Mesendoderm (in vitro differentiated cells): ENCODE results near the gene SPATA33.

Experiments used
- DNase-seq: peaks from one replicate; pipeline ENCODE4 v3.0.0; 2013
- H2AK5ac ChIP-seq: 2 replicates; pipeline ENCODE4 v1.6.1; 2013; ENCODE audit warnings: low read length, inconsistent platforms
- H2BK120ac ChIP-seq: 2 replicates; pipeline ENCODE4 v1.6.1; 2013; ENCODE audit warnings: low read depth, mild to moderate bottlenecking, low read length, moderate library complexity, mixed read lengths
- H2BK15ac ChIP-seq: replicated peaks from 2 replicates; pipeline ENCODE4 v1.6.1; 2013; ENCODE audit warnings: low read depth, mild to moderate bottlenecking, moderate library complexity
- H2BK5ac ChIP-seq: 2 replicates; pipeline ENCODE4 v1.6.1; 2013; ENCODE audit warnings: low read length, inconsistent platforms
- H3K18ac ChIP-seq: 2 replicates; pipeline ENCODE4 v1.6.1; 2013; ENCODE audit warnings: mild to moderate bottlenecking, low read length, mixed read lengths
- H3K23ac ChIP-seq: one replicate; pipeline ENCODE4 v1.6.1; 2013; ENCODE audit warnings: low read length
- H3K27ac ChIP-seq: 2 replicates; pipeline ENCODE4 v1.5.1; 2013; ENCODE audit warnings: low read depth, mild to moderate bottlenecking, inconsistent platforms, low read length, moderate library complexity
- H3K27me3 ChIP-seq: 2 replicates; pipeline ENCODE4 v1.6.1; 2013; ENCODE audit warnings: low read length, control low read depth, mild to moderate bottlenecking, inconsistent platforms; ENCODE audit not compliant: insufficient read depth, poor library complexity
- H3K36me3 ChIP-seq: 2 replicates; pipeline ENCODE4 v1.6.1; 2013; ENCODE audit warnings: low read length, inconsistent platforms; ENCODE audit not compliant: control insufficient read depth, insufficient read depth
- H3K4ac ChIP-seq: one replicate; pipeline ENCODE4 v1.6.1; 2013; ENCODE audit warnings: low read depth, mild to moderate bottlenecking, low read length, moderate library complexity
- H3K4me1 ChIP-seq: 2 replicates; pipeline ENCODE4 v1.6.1; 2013; ENCODE audit warnings: low read depth, low read length, inconsistent platforms; ENCODE audit not compliant: control insufficient read depth
- H3K4me2 ChIP-seq: 2 replicates; pipeline ENCODE4 v1.6.1; 2013; ENCODE audit warnings: low read length
- H3K4me3 ChIP-seq: 2 replicates; pipeline ENCODE4 v1.5.1; 2013; ENCODE audit warnings: mild to moderate bottlenecking, low read length
- H3K56ac ChIP-seq: one replicate; pipeline ENCODE4 v1.6.1; 2013; ENCODE audit warnings: low read length
- H3K79me1 ChIP-seq: 2 replicates; pipeline ENCODE4 v1.6.1; 2013; ENCODE audit warnings: low read length, inconsistent platforms
- H3K79me2 ChIP-seq: 2 replicates; pipeline ENCODE4 v1.6.1; 2013; ENCODE audit warnings: mild to moderate bottlenecking, low read length; ENCODE audit not compliant: control insufficient read depth, insufficient read depth
- H3K9ac ChIP-seq: 2 replicates; pipeline ENCODE4 v1.6.1; 2013; ENCODE audit warnings: low read length, inconsistent platforms
- H4K5ac ChIP-seq: one replicate; pipeline ENCODE4 v1.6.1; 2013; ENCODE audit warnings: low read length
- H4K8ac ChIP-seq: one replicate; pipeline ENCODE4 v1.6.1; 2013; ENCODE audit warnings: low read depth, mild to moderate bottlenecking, control low read depth, low read length, moderate library complexity
- WGBS: extraction: QIAGEN DNeasy Blood & Tissue Kit; methylation state at CpG from one replicate; pipeline ENCODE4 v1.1.7; 2013; ENCODE audit warnings: low lambda C conversion rate, missing lambda C conversion rate; ENCODE audit not compliant: insufficient coverage; ENCODE audit errors: extremely low coverage; 5-methylcytosine and 5-hydroxymethylcytosine counted together

Gene SPATA33

DNA sequence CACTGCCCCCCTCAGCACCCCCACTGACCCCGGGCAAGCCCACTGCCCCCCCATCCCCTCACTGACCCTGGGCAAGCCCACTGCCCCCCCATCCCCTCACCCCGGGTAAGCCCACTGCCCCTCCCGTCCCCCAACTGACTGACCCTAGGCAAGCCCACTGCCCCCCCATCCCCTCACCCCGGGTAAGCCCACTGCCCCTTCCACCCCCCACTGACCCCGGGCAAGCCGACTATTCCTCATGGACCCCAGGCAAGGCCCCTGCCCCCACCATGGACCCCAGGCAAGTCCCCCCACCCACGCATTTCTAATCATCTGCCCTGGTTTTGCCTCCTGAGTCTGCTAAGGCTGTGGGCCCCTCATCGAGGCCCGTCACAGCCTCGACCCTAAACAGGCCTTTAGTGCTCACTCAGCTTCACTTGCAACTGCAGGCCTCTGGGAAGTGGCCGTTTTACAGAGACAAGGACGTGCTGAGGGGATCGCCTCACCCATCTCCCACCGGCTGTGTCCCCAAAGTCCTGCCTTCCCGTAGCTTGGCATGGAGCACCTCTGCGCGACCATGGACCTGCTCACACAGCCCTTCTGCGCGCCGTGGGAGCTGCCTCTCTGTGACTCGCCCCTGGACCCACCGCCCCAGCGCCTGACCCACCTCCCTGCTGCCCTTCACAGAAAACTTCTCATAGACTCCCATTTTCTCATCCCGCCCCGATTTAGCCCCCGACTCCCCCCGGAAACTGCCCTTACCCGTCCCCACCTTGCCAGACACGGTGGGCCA, 59.5 kb downstream of the SPATA33 start:
- Histone ChIP-seq H3K23ac (no peak overlapping the region), H3K18ac (no peak overlapping the region), H3K4ac (no peak overlapping the region), H3K27me3 (no peaks in the 10 kb centered on the region), H2BK15ac (no peak overlapping the region), H3K4me1 (no peaks in the 10 kb centered on the region), H3K56ac (no peak overlapping the region), H3K79me1 (no peaks in the 10 kb centered on the region), H3K9ac (no peak overlapping the region), H2AK5ac (no peak overlapping the region), H3K27ac (no peak overlapping the region), H3K4me2 (no peak overlapping the region), H2BK5ac (no peak overlapping the region), H3K4me3 (no peak overlapping the region), H2BK120ac (no peak overlapping the region), H4K5ac (no peak overlapping the region), H3K79me2 (no peaks in the 10 kb centered on the region), H4K8ac (no peak overlapping the region), H3K36me3 (no peaks in the 10 kb centered on the region)
- DNase-seq, result no peak
- no CpG with 5 or more reads among the region's 29 CpGs for WGBS

DNA sequence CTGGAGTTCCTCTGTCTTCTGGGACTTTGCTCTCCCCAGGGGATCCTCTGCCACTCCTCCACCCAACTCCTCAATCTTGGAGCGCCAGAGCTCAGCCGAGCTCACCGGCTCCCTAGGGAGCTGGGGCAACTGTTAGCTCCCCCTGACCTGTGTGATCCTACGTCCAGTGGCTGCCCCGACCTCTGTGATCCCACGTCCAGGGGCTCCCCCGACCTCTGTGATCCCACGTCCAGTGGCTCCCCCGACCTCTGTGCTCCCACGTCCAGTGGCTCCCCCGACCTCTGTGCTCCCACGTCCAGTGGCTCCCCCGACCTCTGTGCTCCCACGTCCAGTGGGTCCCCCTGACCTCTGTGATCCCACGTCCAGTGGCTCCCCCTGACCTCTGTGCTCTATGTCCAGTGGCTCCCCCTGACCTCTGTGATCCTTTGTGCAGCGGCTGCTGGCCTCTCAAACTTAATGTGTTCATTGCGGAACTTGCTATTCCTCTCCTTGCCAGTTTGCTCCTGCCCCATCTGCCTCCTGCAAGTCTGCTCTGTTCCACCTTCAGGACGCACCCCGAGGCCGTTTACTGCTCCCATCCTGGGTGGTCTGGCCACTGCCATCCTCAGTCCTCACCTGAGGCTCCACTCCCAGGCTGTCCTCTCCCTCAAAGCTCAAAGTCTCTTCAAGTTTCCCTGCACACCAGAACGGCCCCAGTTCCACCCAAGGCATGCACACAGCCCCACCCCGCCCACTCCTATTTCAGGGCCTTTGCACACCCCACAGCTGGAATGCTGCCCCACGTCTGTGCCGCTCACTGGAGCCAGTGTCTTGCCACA, 60.3 kb downstream of the SPATA33 start:
- Histone ChIP-seq H2BK5ac (no peak overlapping the region), H2BK120ac (no peak overlapping the region), H2BK15ac (no peak overlapping the region), H3K79me1 (peaks cover 4% of the 10 kb centered on the region), H3K56ac (no peak overlapping the region), H3K18ac (no peak overlapping the region), H2AK5ac (no peak overlapping the region), H3K79me2 (no peaks in the 10 kb centered on the region), H3K4me3 (no peak overlapping the region), H3K36me3 (no peaks in the 10 kb centered on the region), H3K23ac (no peak overlapping the region), H3K27ac (no peak overlapping the region), H4K8ac (no peak overlapping the region), H3K4me1 (peaks cover 4% of the 10 kb centered on the region), H3K4ac (no peak overlapping the region), H3K4me2 (no peak overlapping the region), H3K9ac (no peak overlapping the region), H4K5ac (no peak overlapping the region), H3K27me3 (no peaks in the 10 kb centered on the region)
- no CpG with 5 or more reads among the region's 24 CpGs for WGBS
- DNase-seq, result no peak
